ENCODE results near the gene SLC35F3.
"Not testable (repeated sequence)": the region's sequence is repeated elsewhere in the genome, so short reads cannot be mapped to it uniquely, and the experiment has no call there.

SLC35F3 gene

GRCh38 chr1:234208351-234208750 lies 303.9 kb downstream of the SLC35F3 start:
- no peak for DNase-seq

GRCh38 chr1:234208791-234209190 lies 304.3 kb downstream of the SLC35F3 start:
- DNase-seq: no peak

GRCh38 chr1:234210429-234210828 lies 306.0 kb downstream of the SLC35F3 start:
- not testable (repeated sequence) for DNase-seq

GRCh38 chr1:234211855-234212254 lies 307.4 kb downstream of the SLC35F3 start:
- DNase-seq: not testable (repeated sequence)

GRCh38 chr1:234212764-234213657 lies 308.5 kb downstream of the SLC35F3 start:
- DNase-seq: no peak

GRCh38 chr1:234213658-234214128 lies 309.2 kb downstream of the SLC35F3 start:
- DNase-seq: no peak

- no peak for DNase-seq
Observed at GRCh38 chr1:234214129-234214910, 309.8 kb downstream of the SLC35F3 start.

- no peak for DNase-seq
Observed at GRCh38 chr1:234214911-234215892, 310.7 kb downstream of the SLC35F3 start.

GRCh38 chr1:234216116-234216703 lies 311.7 kb downstream of the SLC35F3 start:
- DNase-seq: no peak

- no peak for DNase-seq
Observed at GRCh38 chr1:234217316-234217840, 312.9 kb downstream of the SLC35F3 start.

GRCh38 chr1:234218078-234218477 lies 313.6 kb downstream of the SLC35F3 start:
- DNase-seq: no peak

- no peak for DNase-seq
Observed at GRCh38 chr1:234219711-234220110, 315.2 kb downstream of the SLC35F3 start.

- no peak for DNase-seq
Observed at GRCh38 chr1:234221601-234222000, 317.1 kb downstream of the SLC35F3 start.

- DNase-seq: no peak
Observed at GRCh38 chr1:234222561-234223280, 318.2 kb downstream of the SLC35F3 start.

- DNase-seq: no peak
Observed at GRCh38 chr1:234226113-234226818, 321.8 kb downstream of the SLC35F3 start.

- DNase-seq: no peak
Observed at GRCh38 chr1:234226819-234227165, 322.3 kb downstream of the SLC35F3 start.

GRCh38 chr1:234229581-234230387 lies 325.3 kb downstream of the SLC35F3 start:
- DNase-seq: no peak

GRCh38 chr1:234230414-234230862 lies 326.0 kb downstream of the SLC35F3 start:
- DNase-seq: no peak

GRCh38 chr1:234231061-234231892 lies 326.8 kb downstream of the SLC35F3 start:
- no peak for DNase-seq

Measured in activated CD8-positive, alpha-beta memory T cell treated with anti-CD3 and anti-CD28 coated beads, Interleukin-2, amount 50 U/mL, for 4 hours (primary cell).